HG03045 (cell line): Measurements from ENCODE around the gene EPHA1.
"Not testable (repeated sequence)": the region's sequence is repeated elsewhere in the genome, so short reads cannot be mapped to it uniquely, and the experiment has no call there.

Experiments
- ATAC-seq: cut with Tn5 transposase; IDR thresholded peaks from one replicate; pipeline ENCODE4 v1.9.1; 2021; ENCODE audit warnings: mild to moderate bottlenecking, moderate library complexity; ENCODE audit not compliant: unreplicated experiment

The EPHA1 gene

GRCh38 chr7:143406002-143406357 lies 2.7 kb downstream of the EPHA1 start:
- ATAC-seq, result no peak

GRCh38 chr7:143405173-143406001 lies 3.3 kb downstream of the EPHA1 start:
- no peak for ATAC-seq

GRCh38 chr7:143402233-143402632 lies 6.4 kb downstream of the EPHA1 start:
- ATAC-seq, result not testable (repeated sequence)

GRCh38 chr7:143401265-143401664 lies 7.4 kb downstream of the EPHA1 start:
- ATAC-seq, result no peak

GRCh38 chr7:143399642-143400041 lies 9.0 kb downstream of the EPHA1 start:
- ATAC-seq, result no peak

GRCh38 chr7:143399151-143399550 lies 9.5 kb downstream of the EPHA1 start:
- no peak for ATAC-seq

- no peak for ATAC-seq
Measured at GRCh38 chr7:143398616-143399015, 10.0 kb downstream of the EPHA1 start.

GRCh38 chr7:143397710-143398530 lies 10.7 kb downstream of the EPHA1 start:
- no peak for ATAC-seq

GRCh38 chr7:143396625-143397556 lies 11.8 kb downstream of the EPHA1 start:
- no peak for ATAC-seq

- ATAC-seq, result no peak
Measured at GRCh38 chr7:143396182-143396581, 12.5 kb downstream of the EPHA1 start.

GRCh38 chr7:143395187-143396149 lies 13.2 kb downstream of the EPHA1 start:
- ATAC-seq, result no peak

GRCh38 chr7:143394777-143395176 lies 13.9 kb downstream of the EPHA1 start:
- ATAC-seq, result no peak

GRCh38 chr7:143394068-143394467 lies 14.6 kb downstream of the EPHA1 start:
- no peak for ATAC-seq

GRCh38 chr7:143393267-143394041 lies 15.2 kb downstream of the EPHA1 start:
- ATAC-seq, result no peak

- no peak for ATAC-seq
Measured at GRCh38 chr7:143392875-143393266, 15.8 kb downstream of the EPHA1 start.

GRCh38 chr7:143392427-143392826 lies 16.2 kb downstream of the EPHA1 start:
- ATAC-seq, result not testable (repeated sequence)

GRCh38 chr7:143391462-143392404 lies 16.9 kb downstream of the EPHA1 start:
- no peak for ATAC-seq

GRCh38 chr7:143390773-143391317 lies 17.8 kb downstream of the EPHA1 start:
- ATAC-seq, result no peak
